ENCODE results near the gene RAPGEF6. TPM values are rescaled to one million over a fixed set of nuclear protein-coding genes. Genes with fewer than 3 reads are reported as not detected.

RAPGEF6 gene
- polyA plus RNA-seq, 1 donor (not counting 4 experiments of a cell fraction or from before 2014, with no cell fraction given) = 8.7 TPM

GRCh38 chr5:131384173-131384572 is 250.9 kb downstream of the RAPGEF6 start:
- no peak for DNase-seq (ENCODE audit: low read depth, low spot score)
- H2AFZ ChIP-seq (ENCODE audit: control insufficient read depth, low read length) = no peak overlapping the region
- H3K4me3 ChIP-seq (ENCODE audit: control insufficient read depth in 2 of 3, extremely low read depth in 1 of 3, insufficient read depth in 2 of 3, low read depth in 1 of 3, low read length in 3 of 3) = no peak overlapping the region
- H3K4me2 ChIP-seq (ENCODE audit: control insufficient read depth, extremely low read depth, insufficient read depth, low read depth, low read length) = no peak overlapping the region
- no peak overlapping the region for H3K27ac ChIP-seq (ENCODE audit: control insufficient read depth, insufficient read depth, low read length)
- peaks cover 2% of the 10 kb centered on the region for H4K20me1 ChIP-seq (ENCODE audit: control insufficient read depth, extremely low read depth, insufficient read depth, low read length)
- FAIRE-seq = no peak
- no peak for TF ChIP-seq CTCF (optimal IDR thresholded peaks at IDR 0.05 in 1 of 3, IDR thresholded peaks at IDR 0.05 in 1 of 3, conservative IDR thresholded peaks at IDR 0.05 in 1 of 3; ENCODE audit: extremely low read depth in 1 of 3, insufficient read depth in 2 of 3, low read length in 3 of 3)
- no peaks in the 10 kb centered on the region for H3K27me3 ChIP-seq (ENCODE audit: control insufficient read depth, extremely low read depth, insufficient read depth, low read length)
- no peaks in the 10 kb centered on the region for H3K9me3 ChIP-seq (ENCODE audit: control insufficient read depth, low read depth, low read length)
- H3K36me3 ChIP-seq (ENCODE audit: control insufficient read depth in 2 of 2, extremely low read depth in 1 of 2, insufficient read depth in 2 of 2, low read length in 2 of 2) = peaks cover 4 to 7% of the 10 kb centered on the region in 2 experiments
- dilution Hi-C loops (cut with MboI; ENCODE audit: extremely low pct_ligation_motif_present, low sequenced_read_pairs) = no loop called here
- H3K9ac ChIP-seq (ENCODE audit: control insufficient read depth, extremely low read depth, insufficient read depth, low read length) = no peak overlapping the region
- H3K4me1 ChIP-seq (ENCODE audit: control insufficient read depth, extremely low read depth, insufficient read depth, low read length) = no peaks in the 10 kb centered on the region
- peaks cover 12% of the 10 kb centered on the region for H3K79me2 ChIP-seq (ENCODE audit: control insufficient read depth, insufficient read depth, low read length)
- H3K9me1 ChIP-seq (ENCODE audit: control insufficient read depth, extremely low read depth, insufficient read depth, low read length) = no peaks in the 10 kb centered on the region

- Histone ChIP-seq H3K27ac (ENCODE audit: control insufficient read depth, insufficient read depth, low read length) (no peak overlapping the region), H3K9ac (ENCODE audit: control insufficient read depth, extremely low read depth, insufficient read depth, low read length) (no peak overlapping the region), H3K9me3 (ENCODE audit: control insufficient read depth, low read depth, low read length) (no peaks in the 10 kb centered on the region), H3K4me2 (ENCODE audit: control insufficient read depth, extremely low read depth, insufficient read depth, low read depth, low read length) (no peak overlapping the region), H3K79me2 (ENCODE audit: control insufficient read depth, insufficient read depth, low read length) (peaks cover 18% of the 10 kb centered on the region), H3K4me3 (ENCODE audit: control insufficient read depth in 2 of 3, extremely low read depth in 1 of 3, insufficient read depth in 2 of 3, low read depth in 1 of 3, low read length in 3 of 3) (no peak overlapping the region), H3K36me3 (ENCODE audit: control insufficient read depth in 2 of 2, extremely low read depth in 1 of 2, insufficient read depth in 2 of 2, low read length in 2 of 2) (peaks cover 4 to 7% of the 10 kb centered on the region in 2 experiments), H3K4me1 (ENCODE audit: control insufficient read depth, extremely low read depth, insufficient read depth, low read length) (no peaks in the 10 kb centered on the region), H2AFZ (ENCODE audit: control insufficient read depth, low read length) (no peak overlapping the region), H3K27me3 (ENCODE audit: control insufficient read depth, extremely low read depth, insufficient read depth, low read length) (no peaks in the 10 kb centered on the region), H4K20me1 (ENCODE audit: control insufficient read depth, extremely low read depth, insufficient read depth, low read length) (peaks cover 2% of the 10 kb centered on the region), H3K9me1 (ENCODE audit: control insufficient read depth, extremely low read depth, insufficient read depth, low read length) (peaks cover 3% of the 10 kb centered on the region)
- TF ChIP-seq CTCF (optimal IDR thresholded peaks at IDR 0.05 in 1 of 3, IDR thresholded peaks at IDR 0.05 in 1 of 3, conservative IDR thresholded peaks at IDR 0.05 in 1 of 3; ENCODE audit: extremely low read depth in 1 of 3, insufficient read depth in 2 of 3, low read length in 3 of 3) (peak; percentile 65 to 80 (median 77)), EZH2 (IDR thresholded peaks at IDR 0.05; ENCODE audit: low read length) (no peak)
- DNase-seq (ENCODE audit: low read depth, low spot score) = peak; percentile 23
- peak; percentile 77 for FAIRE-seq
- dilution Hi-C loops (cut with MboI; ENCODE audit: extremely low pct_ligation_motif_present, low sequenced_read_pairs) = no loop called here
These were observed 252.3 kb downstream of the RAPGEF6 start for GRCh38 chr5:131382407-131383395.

All from keratinocyte (primary cell).